H1 (cell line): ENCODE data around the gene GATAD2B. TPM values are rescaled to one million over a fixed set of nuclear protein-coding genes. Genes with fewer than 3 reads are reported as not detected.

Experiments
- CTCF ChIA-PET: fragments of 300-600 bp; sonication (Branson Sonifier 250); formaldehyde crosslinking; loops from one replicate; lab custom pipeline; 2021; ENCODE audit not compliant: partially characterized antibody; lab: Charles Lee
- POLR2A ChIA-PET: fragments of 300-600 bp; sonication (Branson Sonifier 250); formaldehyde crosslinking; loops from one replicate; lab custom pipeline; 2021; ENCODE audit warnings: inconsistent platforms; ENCODE audit not compliant: partially characterized antibody; lab: Charles Lee
- DNase-seq, 2 experiments: peaks; one replicate each; pipeline versions ENCODE4 v3.0.0 to v3.0.0-alpha.2; 2010 to 2022; ENCODE audit warnings: low spot score in 2 of 2, low read depth in 1 of 2, mixed read lengths in 1 of 2
- FAIRE-seq: peaks from 2 replicates; lab custom pipeline; 2011; peaks lifted over from hg19 to GRCh38; lab: Jason Lieb, UNC
- H2AFZ ChIP-seq: 2 replicates; pipeline ENCODE4 v1.8.1; 2012; ENCODE audit warnings: low read length, inconsistent platforms
- H2AK5ac ChIP-seq: 2 replicates; pipeline ENCODE4 v1.6.1; 2013; ENCODE audit warnings: low read depth, low read length
- H2BK120ac ChIP-seq: replicated peaks from 2 replicates; pipeline ENCODE3; 2013; ENCODE audit warnings: low read depth, low read length, inconsistent platforms
- H2BK12ac ChIP-seq: 2 replicates; pipeline ENCODE4 v1.6.1; 2013; ENCODE audit warnings: low read depth, low read length
- H2BK15ac ChIP-seq: 2 replicates; pipeline ENCODE4 v1.6.1; 2013; ENCODE audit warnings: low read length
- H2BK20ac ChIP-seq: 2 replicates; pipeline ENCODE4 v1.6.1; 2013; ENCODE audit warnings: low read length
- H2BK5ac ChIP-seq: 2 replicates; pipeline ENCODE4 v1.6.1; 2013; ENCODE audit warnings: low read depth, low read length
- H3K14ac ChIP-seq: 2 replicates; pipeline ENCODE4 v1.6.1; 2013; ENCODE audit warnings: inconsistent platforms; ENCODE audit not compliant: insufficient read length
- H3K18ac ChIP-seq: 2 replicates; pipeline ENCODE4 v1.6.1; 2013; ENCODE audit warnings: low read length; ENCODE audit errors: extremely low read depth
- H3K23ac ChIP-seq: 2 replicates; pipeline ENCODE4 v1.6.1; 2013; ENCODE audit warnings: inconsistent platforms; ENCODE audit not compliant: insufficient read length
- H3K23me2 ChIP-seq: 2 replicates; pipeline ENCODE4 v1.6.1; 2013; ENCODE audit warnings: low read depth, low read length
- H3K27ac ChIP-seq: 2 replicates; pipeline ENCODE4 v1.6.1; 2011; ENCODE audit warnings: low read depth, low read length, inconsistent platforms
- H3K27me3 ChIP-seq, 4 experiments: replicated peaks in 1 of 4; 1 replicate in 1 of 4; 2 replicates in 3 of 4; pipeline versions ENCODE4 v1.6.1 to v1.8.1; 2011 to 2013; ENCODE audit warnings: low read length in 3 of 4, mild to moderate bottlenecking in 3 of 4, inconsistent platforms in 2 of 4, mixed read lengths in 2 of 4, moderate library complexity in 1 of 4; ENCODE audit not compliant: control insufficient read depth in 3 of 4, insufficient read depth in 3 of 4; ENCODE audit errors: extremely low read depth in 1 of 4
- H3K36me3 ChIP-seq, 4 experiments: 2 replicates each; pipeline versions ENCODE4 v1.6.1 to v1.8.1; 2011 to 2013; ENCODE audit warnings: mild to moderate bottlenecking in 4 of 4, low read length in 3 of 4, moderate library complexity in 2 of 4, control low read depth in 1 of 4, inconsistent platforms in 1 of 4; ENCODE audit not compliant: insufficient read depth in 4 of 4, control insufficient read depth in 2 of 4
- H3K4ac ChIP-seq: replicated peaks from 2 replicates; pipeline ENCODE3; 2013; ENCODE audit warnings: low read length, low read depth, mixed read lengths, inconsistent platforms; ENCODE audit not compliant: insufficient read length
- H3K4me1 ChIP-seq, 4 experiments: replicated peaks in 1 of 4; 1 replicate in 1 of 4; 2 replicates in 3 of 4; pipeline versions ENCODE4 v1.6.1 to v1.8.1; 2011 to 2013; ENCODE audit warnings: low read length in 3 of 4, inconsistent platforms in 2 of 4, mixed read lengths in 1 of 4; ENCODE audit not compliant: insufficient read depth in 4 of 4, control insufficient read depth in 3 of 4
- H3K4me2 ChIP-seq, 2 experiments: 2 replicates each; pipeline versions ENCODE4 v1.6.1 to v1.8.1; 2011 to 2013; ENCODE audit warnings: low read depth in 2 of 2, low read length in 2 of 2, control low read depth in 1 of 2, inconsistent platforms in 1 of 2, mild to moderate bottlenecking in 1 of 2; ENCODE audit not compliant: insufficient read depth in 1 of 2
- H3K4me3 ChIP-seq, 4 experiments: fragments of 200-600, 300-600 bp in 1 of 4; sonication (generic), shearing (Covaris generic), sonication (Bioruptor Twin) in 1 of 4; 2 replicates each; pipeline versions ENCODE4 v1.5.1 to v1.8.1; 2011 to 2016; ENCODE audit warnings: low read length in 4 of 4, low read depth in 3 of 4, control low read depth in 2 of 4, inconsistent platforms in 2 of 4, mild to moderate bottlenecking in 2 of 4, mixed read lengths in 1 of 4, moderate library complexity in 1 of 4; ENCODE audit not compliant: insufficient read depth in 2 of 4; ENCODE audit errors: extremely low read depth in 1 of 4
- H3K56ac ChIP-seq: replicated peaks from 2 replicates; pipeline ENCODE3; 2013; ENCODE audit warnings: low read depth, mild to moderate bottlenecking, mixed read lengths, low read length, inconsistent platforms; ENCODE audit not compliant: insufficient read length
- H3K79me1 ChIP-seq: 2 replicates; pipeline ENCODE4 v1.6.1; 2013; ENCODE audit warnings: low read depth, low read length, control low read depth
- H3K79me2 ChIP-seq, 2 experiments: 2 replicates each; pipeline versions ENCODE4 v1.6.1 to v1.8.1; 2012 to 2013; ENCODE audit warnings: low read length in 2 of 2, mild to moderate bottlenecking in 2 of 2, inconsistent platforms in 1 of 2; ENCODE audit not compliant: insufficient read depth in 2 of 2, control insufficient read depth in 1 of 2
- H3K9ac ChIP-seq, 4 experiments: replicated peaks in 1 of 4; 1 replicate in 1 of 4; 2 replicates in 3 of 4; pipeline versions ENCODE4 v1.6.1 to v1.8.1; 2011 to 2013; ENCODE audit warnings: low read depth in 3 of 4, low read length in 3 of 4, control low read depth in 2 of 4, mild to moderate bottlenecking in 2 of 4, moderate library complexity in 2 of 4, inconsistent platforms in 1 of 4; ENCODE audit errors: extremely low read depth in 1 of 4
- H3K9me3 ChIP-seq, 2 experiments: 2 replicates each; pipeline versions ENCODE4 v1.6.1 to v1.8.1; 2012 to 2013; ENCODE audit warnings: mild to moderate bottlenecking in 2 of 2, moderate library complexity in 2 of 2, control low read depth in 1 of 2, inconsistent platforms in 1 of 2, low read depth in 1 of 2, low read length in 1 of 2, mixed read lengths in 1 of 2; ENCODE audit not compliant: insufficient read depth in 2 of 2
- H4K20me1 ChIP-seq, 2 experiments: replicated peaks in 1 of 2; 2 replicates each; pipeline versions ENCODE3 to v1.8.1; 2011 to 2013; ENCODE audit warnings: inconsistent platforms in 2 of 2, low read length in 2 of 2, mild to moderate bottlenecking in 1 of 2; ENCODE audit not compliant: insufficient read depth in 2 of 2, control insufficient read depth in 1 of 2
- H4K5ac ChIP-seq: 2 replicates; pipeline ENCODE4 v1.6.1; 2013; ENCODE audit warnings: low read length, low read depth, mixed read lengths, inconsistent platforms; ENCODE audit not compliant: insufficient read length
- H4K8ac ChIP-seq: 2 replicates; pipeline ENCODE4 v1.8.0; 2013; ENCODE audit warnings: mild to moderate bottlenecking, moderate library complexity, low read length, inconsistent platforms; ENCODE audit not compliant: insufficient read depth; ENCODE audit errors: extremely low read depth
- H4K91ac ChIP-seq: replicated peaks from 2 replicates; pipeline ENCODE3; 2013; ENCODE audit warnings: low read length, mixed read lengths, inconsistent platforms; ENCODE audit not compliant: insufficient read length
- EGR1 ChIP-seq: IDR thresholded peaks from 2 replicates; pipeline ENCODE4 v1.6.1; 2011; ENCODE audit warnings: low read depth, low read length, borderline replicate concordance
- KDM4A ChIP-seq: IDR thresholded peaks from one replicate; pipeline ENCODE4 v1.7.1; 2012; ENCODE audit warnings: low read depth, mild to moderate bottlenecking, moderate library complexity, low read length, inconsistent platforms; ENCODE audit not compliant: severe bottlenecking
- WGBS, 2 experiments: shearing (Covaris generic) in 1 of 2; methylation state at CpG; one replicate each; pipeline versions ENCODE4 v1.1.6 to v1.1.7; 2013 to 2015; ENCODE audit warnings: low lambda C conversion rate in 2 of 2, mixed read lengths in 2 of 2, inconsistent platforms in 1 of 2, low coverage in 1 of 2, missing lambda C conversion rate in 1 of 2; ENCODE audit not compliant: insufficient replicate concordance in 2 of 2, insufficient coverage in 1 of 2, insufficient read length in 1 of 2; ENCODE audit errors: extremely low coverage in 1 of 2, missing lambda C conversion rate in 1 of 2; 5-methylcytosine and 5-hydroxymethylcytosine counted together
- polyA plus RNA-seq, 7 experiments: library from polyadenylated mRNA; depleted of rRNA in 3 of 7; stranded (reverse) in 5 of 7; unstranded in 2 of 7; fragments of >200 nt in 5 of 7; fragments of 200-250 nt in 2 of 7; gene quantifications; 1 replicate in 5 of 7; 2 replicates in 1 of 7; 4 replicates in 1 of 7; pipeline versions ENCODE4 v1.2.1 to v1.2.3, GENCODE V29; 2011 to 2013; ENCODE audit warnings: missing spikeins in 2 of 7, mixed read lengths in 2 of 7
- total RNA-seq: library from RNA; stranded (reverse); fragmentation: NEBNext Ultra II Directional; extraction: Animal tissue kit (Norgen Biotek cat#: 25700); gene quantifications from 2 replicates; pipeline ENCODE4 v1.2.1, GENCODE V29; 2021

Gene GATAD2B
- total and polyA plus RNA-seq, 2 of the 8 experiments (the other 6 are each of a cell fraction or from before 2014, with no cell fraction given): 8.4 to 39.1 TPM

DNA sequence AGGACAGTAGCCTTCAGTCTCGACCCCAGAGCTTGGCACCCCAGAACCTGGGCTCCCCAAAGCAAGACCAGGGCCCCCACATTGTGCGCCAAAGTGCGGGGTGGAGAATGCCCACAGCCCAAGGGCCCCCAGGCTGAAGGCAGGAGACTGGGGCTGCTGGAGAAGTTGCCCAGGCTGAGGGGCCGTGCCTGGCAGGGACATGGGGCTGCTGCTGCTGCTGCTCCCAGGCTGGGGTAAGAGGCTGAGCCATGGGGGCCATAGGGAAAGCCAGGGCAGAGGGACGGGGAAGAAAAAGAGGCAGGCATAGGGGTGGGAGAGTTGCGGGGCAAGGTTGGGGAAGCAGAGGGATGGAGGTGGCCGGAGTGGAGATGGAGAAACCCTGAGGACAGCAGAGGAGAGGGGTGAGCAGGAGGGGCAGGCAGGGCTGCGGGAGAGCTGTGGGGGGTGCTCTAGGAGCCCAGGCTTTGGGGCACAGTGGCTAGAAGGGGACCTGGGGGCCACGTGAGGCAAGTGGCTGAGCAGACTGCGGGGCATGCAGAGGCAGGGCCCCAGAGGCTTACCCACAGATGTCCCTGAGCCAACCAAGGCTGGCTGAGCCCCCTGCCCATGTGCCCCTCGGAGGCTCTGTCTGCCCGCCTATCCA, 128.7 kb downstream of the GATAD2B start:
- CTCF ChIA-PET: interaction anchor here (0.8 to 1.0 kb wide), 2 partner anchors 9 to 133 kb away, joined by 3 to 4 read pairs; no protein-coding TSS in a partner anchor
- Histone ChIP-seq H4K20me1 (peaks cover 0 to 4% of the 10 kb centered on the region in 2 experiments), H3K14ac (no peak overlapping the region), H2AFZ (no peak overlapping the region), H3K27ac (no peak overlapping the region), H2BK5ac (peak overlapping the region; percentile 83; the same call in 1 of the 2 replicates), H2BK20ac (peak overlapping the region; percentile 48; the same call in 1 of the 2 replicates), H3K9me3 (no peaks in the 10 kb centered on the region), H4K91ac (peak overlapping the region; percentile 45), H3K23me2 (no peaks in the 10 kb centered on the region; the same call in 1 of the 2 replicates), H3K79me1 (no peaks in the 10 kb centered on the region), H2AK5ac (no peak overlapping the region; the same call in 1 of the 2 replicates), H3K36me3 (no peaks in the 10 kb centered on the region; a peak in 1 of 8 replicates), H4K5ac (peak overlapping the region; percentile 17), H3K4me1 (peaks cover 6 to 32% (median 22%) of the 10 kb centered on the region in 4 experiments), H3K79me2 (no peaks in the 10 kb centered on the region), H3K9ac (no peak overlapping the region), H4K8ac (0 out of 2 replicates have a peak overlapping the region, but pooled peaks have one; percentile 4), H3K27me3 (no peaks in the 10 kb centered on the region; a peak in 1 of 7 replicates), H2BK15ac (peak overlapping the region; percentile 61; the same call in 1 of the 2 replicates), H3K4me2 (peak overlapping the region; percentile 60 to 61), H2BK120ac (peak overlapping the region; percentile 74), H2BK12ac (peak overlapping the region; percentile 68; the same call in 1 of the 2 replicates)
- no peak for FAIRE-seq
- POLR2A ChIA-PET: interaction anchor here (0.9 to 15.1 kb wide), 7 partner anchors 10 to 199 kb away, joined by 3 to 153 read pairs (median 3); partner anchors contain the start of genes CHTOP, GATAD2B, JTB and RPS27
- DNase-seq: peak in 1 of 2 experiments; percentile 52
- 71% methylated on average over 12 of the region's 12 CpGs; no CpG with 5 or more reads in 1 of the 2 experiments for WGBS, 2 experiments
- TF ChIP-seq EGR1: no peak
- TF ChIP-seq KDM4A: no peak
- TF ChIP-seq, all 59 proteins: peak for 0
- Histone ChIP-seq H3K4me3 (peak overlapping the region; percentile 6 to 48 (median 10); a peak in 6 of 8 replicates), H3K23ac (no peak overlapping the region), H3K18ac (peak overlapping the region; percentile 24; the same call in 1 of the 2 replicates), H3K4ac (peak overlapping the region; percentile 71), H3K56ac (no peak overlapping the region)
